Measurements from ENCODE around the gene ITGB3. TPM values are rescaled to one million over a fixed set of nuclear protein-coding genes. Genes with fewer than 3 reads are reported as not detected.

ITGB3 gene
- total RNA-seq, 1 donor from 2014 or later: 4.1 TPM

DNA sequence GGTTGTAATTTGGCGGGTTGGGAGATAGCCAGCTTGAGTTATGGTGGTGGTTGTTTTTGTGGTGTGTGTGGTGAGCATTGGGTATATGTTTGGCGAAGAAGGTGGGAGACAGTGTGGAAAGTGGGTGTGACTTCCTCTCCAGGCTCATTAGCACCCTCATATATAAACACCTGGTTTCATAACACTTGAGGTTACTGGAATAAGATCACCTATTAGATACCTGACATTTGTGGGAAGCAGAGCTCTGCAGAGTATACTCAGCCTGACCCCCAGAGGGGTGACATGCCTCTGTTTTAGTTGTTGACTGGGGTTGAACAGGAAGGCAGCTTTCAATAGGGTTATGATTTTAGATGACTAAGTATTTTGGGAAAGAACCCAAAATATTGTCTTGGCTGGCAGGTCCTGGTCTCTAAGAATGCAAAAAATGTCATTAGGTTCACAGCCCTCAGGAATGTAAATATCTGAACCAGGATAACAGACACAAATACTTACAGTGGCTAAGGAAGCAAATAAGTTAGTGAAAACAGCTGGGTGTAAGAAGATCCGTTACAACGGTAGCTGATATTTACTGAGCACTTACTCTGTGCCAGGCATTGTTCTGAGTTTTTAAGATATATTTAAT is 51.8 kb downstream of the ITGB3 start:
- no peaks in the 10 kb centered on the region for H3K27me3 Mint-ChIP-seq
- intact Hi-C loops (cut with micrococcal nuclease): no loop called here
- ATAC-seq (ENCODE audit: low read depth): no peak
- peaks cover 5% of the 10 kb centered on the region for H3K9me3 Mint-ChIP-seq
- no peak overlapping the region for H3K27ac Mint-ChIP-seq
- H3K4me1 Mint-ChIP-seq: peaks cover 11% of the 10 kb centered on the region
- peaks cover 3% of the 10 kb centered on the region for H3K36me3 Mint-ChIP-seq (ENCODE audit: low read depth)
- DNase-seq: no peak
- H3K4me3 Mint-ChIP-seq: no peak overlapping the region
- POLR2A ChIA-PET: interaction anchor here (0.5 to 1.6 kb wide), 4 partner anchors 19 to 745 kb away, joined by 3 to 4 read pairs (median 3); no protein-coding TSS in a partner anchor
- CTCF ChIA-PET: interaction anchor here (1.1 to 1.9 kb wide), 3 partner anchors 10 to 74 kb away, joined by 3 to 6 read pairs (median 4); no protein-coding TSS in a partner anchor
- TF ChIP-seq, protein P1, sequence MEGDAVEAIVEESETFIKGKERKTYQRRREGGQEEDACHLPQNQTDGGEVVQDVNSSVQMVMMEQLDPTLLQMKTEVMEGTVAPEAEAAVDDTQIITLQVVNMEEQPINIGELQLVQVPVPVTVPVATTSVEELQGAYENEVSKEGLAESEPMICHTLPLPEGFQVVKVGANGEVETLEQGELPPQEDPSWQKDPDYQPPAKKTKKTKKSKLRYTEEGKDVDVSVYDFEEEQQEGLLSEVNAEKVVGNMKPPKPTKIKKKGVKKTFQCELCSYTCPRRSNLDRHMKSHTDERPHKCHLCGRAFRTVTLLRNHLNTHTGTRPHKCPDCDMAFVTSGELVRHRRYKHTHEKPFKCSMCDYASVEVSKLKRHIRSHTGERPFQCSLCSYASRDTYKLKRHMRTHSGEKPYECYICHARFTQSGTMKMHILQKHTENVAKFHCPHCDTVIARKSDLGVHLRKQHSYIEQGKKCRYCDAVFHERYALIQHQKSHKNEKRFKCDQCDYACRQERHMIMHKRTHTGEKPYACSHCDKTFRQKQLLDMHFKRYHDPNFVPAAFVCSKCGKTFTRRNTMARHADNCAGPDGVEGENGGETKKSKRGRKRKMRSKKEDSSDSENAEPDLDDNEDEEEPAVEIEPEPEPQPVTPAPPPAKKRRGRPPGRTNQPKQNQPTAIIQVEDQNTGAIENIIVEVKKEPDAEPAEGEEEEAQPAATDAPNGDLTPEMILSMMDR (IDR thresholded peaks at IDR 0.05): no peak

GRCh38 chr17:47310186-47310733 is 56.6 kb downstream of the ITGB3 start:
- no peaks in the 10 kb centered on the region for H3K27me3 Mint-ChIP-seq
- POLR2A ChIA-PET: interaction anchor here (0.6 to 0.9 kb wide), 2 partner anchors 15 to 22 kb away, joined by 3 read pairs; no protein-coding TSS in a partner anchor
- no peak overlapping the region for H3K27ac Mint-ChIP-seq
- no peaks in the 10 kb centered on the region for H3K36me3 Mint-ChIP-seq (ENCODE audit: low read depth)
- intact Hi-C loops (cut with micrococcal nuclease): no loop called here
- no peak for DNase-seq
- ATAC-seq (ENCODE audit: low read depth): no peak
- CTCF ChIA-PET: interaction anchor here (1.1 kb wide), 1 partner anchor 81 kb away, joined by 4 read pairs; no protein-coding TSS in a partner anchor
- peaks cover 4% of the 10 kb centered on the region for H3K4me1 Mint-ChIP-seq
- H3K4me3 Mint-ChIP-seq: no peak overlapping the region
- TF ChIP-seq, protein P1 (IDR thresholded peaks at IDR 0.05): no peak
- no peaks in the 10 kb centered on the region for H3K9me3 Mint-ChIP-seq

DNA sequence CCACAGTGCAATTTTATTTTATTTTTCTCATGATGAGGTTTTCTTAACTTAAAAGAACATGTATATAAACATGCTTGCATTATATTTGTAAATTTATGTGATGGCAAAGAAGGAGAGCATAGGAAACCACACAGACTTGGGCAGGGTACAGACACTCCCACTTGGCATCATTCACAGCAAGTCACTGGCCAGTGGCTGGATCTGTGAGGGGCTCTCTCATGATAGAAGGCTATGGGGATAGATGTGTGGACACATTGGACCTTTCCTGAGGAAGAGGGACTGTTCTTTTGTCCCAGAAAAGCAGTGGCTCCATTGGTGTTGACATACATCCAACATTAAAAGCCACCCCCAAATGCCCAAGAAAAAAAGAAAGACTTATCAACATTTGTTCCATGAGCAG is 57.8 kb downstream of the ITGB3 start:
- Mint-ChIP-seq H3K27ac (no peak overlapping the region), H3K4me1 (peaks cover 2% of the 10 kb centered on the region), H3K27me3 (no peaks in the 10 kb centered on the region), H3K9me3 (no peaks in the 10 kb centered on the region), H3K4me3 (no peak overlapping the region), H3K36me3 (ENCODE audit: low read depth) (no peaks in the 10 kb centered on the region)
- TF ChIP-seq, protein P1 (IDR thresholded peaks at IDR 0.05): no peak
- POLR2A ChIA-PET: interaction anchor here (1.6 kb wide), 1 partner anchor 58 kb away, joined by 3 read pairs; the partner anchor contains the start of gene ITGB3
- DNase-seq (no peak), ATAC-seq (ENCODE audit: low read depth) (no peak)
- intact Hi-C loops (cut with micrococcal nuclease): loop anchor here (1.0 kb wide), 1 partner anchor 12 kb away; no protein-coding TSS in a partner anchor
- CTCF ChIA-PET: interaction anchor here (1.9 to 6.3 kb wide), 2 partner anchors 26 to 80 kb away, joined by 8 to 47 read pairs; no protein-coding TSS in a partner anchor

- H3K9me3 Mint-ChIP-seq: no peaks in the 10 kb centered on the region
- no peaks in the 10 kb centered on the region for H3K36me3 Mint-ChIP-seq (ENCODE audit: low read depth)
- ChIA-PET POLR2A (interaction anchor here (1.0 to 1.7 kb wide), 7 partner anchors 9 to 86 kb away, joined by 3 to 17 read pairs (median 5); partner anchors contain the start of genes EFCAB13 and ITGB3), CTCF (interaction anchor here (0.6 to 6.3 kb wide), 33 partner anchors 8 to 373 kb away, joined by 3 to 129 read pairs (median 4); partner anchors contain the start of genes CDC27, EFCAB13 and ITGB3)
- H3K27ac Mint-ChIP-seq: no peak overlapping the region
- H3K4me3 Mint-ChIP-seq: no peak overlapping the region
- intact Hi-C loops (cut with micrococcal nuclease): loop anchor here (1.0 to 5.0 kb wide), 6 partner anchors 21 to 373 kb away; partner anchors contain the start of gene ITGB3
- H3K4me1 Mint-ChIP-seq: peaks cover 2% of the 10 kb centered on the region
- TF ChIP-seq, protein P1 (IDR thresholded peaks at IDR 0.05): peak; percentile 28
- H3K27me3 Mint-ChIP-seq: no peaks in the 10 kb centered on the region
- peak; percentile 98 for ATAC-seq (ENCODE audit: low read depth)
- DNase-seq: no peak
Measured at GRCh38 chr17:47315451-47316266, 62.0 kb downstream of the ITGB3 start.

Measured in activated B cell treated with CpG ODN at 0.5 μM for 24 hours (primary cell).